ENCODE data around the gene MT1F. TPM values are rescaled to one million over a fixed set of nuclear protein-coding genes. Genes with fewer than 3 reads are reported as not detected.
"Not testable (repeated sequence)": the region's sequence is repeated elsewhere in the genome, so short reads cannot be mapped to it uniquely, and the experiment has no call there.

The MT1F gene
- total RNA-seq, 2 donors from 2014 or later, result 3.3 to 8.8 TPM

- H3K4me1 Mint-ChIP-seq, result peaks cover 10% of the 10 kb centered on the region
- peaks cover 8% of the 10 kb centered on the region for H3K27me3 Mint-ChIP-seq
- H3K27ac Mint-ChIP-seq, result no peak overlapping the region
- peak in 1 of 3 donors; percentile 36 for DNase-seq
- H3K9me3 ChIP-seq (ENCODE audit: control insufficient read depth, low read length, poor library complexity, severe bottlenecking), result no peaks in the 10 kb centered on the region
- H3K4me3 Mint-ChIP-seq, result peak overlapping the region; percentile 84
- peak; percentile 96 for ATAC-seq
- no peaks in the 10 kb centered on the region for H3K36me3 Mint-ChIP-seq (ENCODE audit: low read depth)
These were observed 40.3 kb upstream of the MT1F start for GRCh38 chr16:56617212-56618085.

- DNase-seq (no peak), ATAC-seq (no peak)
- Mint-ChIP-seq H3K27ac (no peak overlapping the region), H3K4me1 (peaks cover 10% of the 10 kb centered on the region), H3K4me3 (no peak overlapping the region), H3K27me3 (peaks cover 8% of the 10 kb centered on the region), H3K36me3 (ENCODE audit: low read depth) (no peaks in the 10 kb centered on the region)
- no peaks in the 10 kb centered on the region for H3K9me3 ChIP-seq (ENCODE audit: control insufficient read depth, low read length, poor library complexity, severe bottlenecking)
These were observed 39.6 kb upstream of the MT1F start for GRCh38 chr16:56618138-56618537.

GRCh38 chr16:56620339-56620897 lies 37.3 kb upstream of the MT1F start:
- Mint-ChIP-seq H3K4me3 (no peak overlapping the region), H3K36me3 (ENCODE audit: low read depth) (no peaks in the 10 kb centered on the region), H3K4me1 (peaks cover 16% of the 10 kb centered on the region), H3K27ac (no peak overlapping the region), H3K27me3 (peaks cover 12% of the 10 kb centered on the region)
- no peaks in the 10 kb centered on the region for H3K9me3 ChIP-seq (ENCODE audit: control insufficient read depth, low read length, poor library complexity, severe bottlenecking)
- no peak for DNase-seq
- ATAC-seq, result no peak

GRCh38 chr16:56621665-56622445 lies 35.9 kb upstream of the MT1F start:
- H3K36me3 Mint-ChIP-seq (ENCODE audit: low read depth); H3K9me3 ChIP-seq (ENCODE audit: control insufficient read depth, low read length, poor library complexity, severe bottlenecking); ATAC-seq; H3K4me3 Mint-ChIP-seq; H3K27ac Mint-ChIP-seq; DNase-seq: not testable (repeated sequence)
- Mint-ChIP-seq H3K4me1 (peaks cover 22% of the 10 kb centered on the region), H3K27me3 (peaks cover 17% of the 10 kb centered on the region)

- ATAC-seq; H3K27ac Mint-ChIP-seq; DNase-seq; H3K9me3 ChIP-seq (ENCODE audit: control insufficient read depth, low read length, poor library complexity, severe bottlenecking); H3K36me3 Mint-ChIP-seq (ENCODE audit: low read depth); H3K4me3 Mint-ChIP-seq: not testable (repeated sequence)
- H3K27me3 Mint-ChIP-seq, result peaks cover 17% of the 10 kb centered on the region
- peaks cover 18% of the 10 kb centered on the region for H3K4me1 Mint-ChIP-seq
These were observed 34.6 kb upstream of the MT1F start for GRCh38 chr16:56623184-56623583.

GRCh38 chr16:56623637-56624036 lies 34.1 kb upstream of the MT1F start:
- H3K9me3 ChIP-seq (ENCODE audit: control insufficient read depth, low read length, poor library complexity, severe bottlenecking), result no peaks in the 10 kb centered on the region
- H3K4me1 Mint-ChIP-seq, result peaks cover 18% of the 10 kb centered on the region
- no peaks in the 10 kb centered on the region for H3K36me3 Mint-ChIP-seq (ENCODE audit: low read depth)
- no peak overlapping the region for H3K27ac Mint-ChIP-seq
- peaks cover 13% of the 10 kb centered on the region for H3K27me3 Mint-ChIP-seq
- ATAC-seq (no peak), DNase-seq (no peak)
- no peak overlapping the region for H3K4me3 Mint-ChIP-seq

- H3K36me3 Mint-ChIP-seq (ENCODE audit: low read depth), result no peaks in the 10 kb centered on the region
- peaks cover 12% of the 10 kb centered on the region for H3K27me3 Mint-ChIP-seq
These were observed 32.4 kb upstream of the MT1F start, which contains the start of gene MT1E for GRCh38 chr16:56625140-56625942. Gene MT1E, plus strand, starts transcription at chr16:56625781. Its CDS starts 71 bp downstream, at chr16:56625852.

GRCh38 chr16:56625943-56626654 lies 31.7 kb upstream of the MT1F start:
- Mint-ChIP-seq H3K36me3 (ENCODE audit: low read depth) (no peaks in the 10 kb centered on the region), H3K4me1 (peaks cover 18% of the 10 kb centered on the region), H3K27ac (no peak overlapping the region), H3K27me3 (peaks cover 20% of the 10 kb centered on the region), H3K4me3 (peak overlapping the region; percentile 95)
- no peaks in the 10 kb centered on the region for H3K9me3 ChIP-seq (ENCODE audit: control insufficient read depth, low read length, poor library complexity, severe bottlenecking)
- ATAC-seq, result peak; percentile 20
- no peak for DNase-seq

More at GRCh38 chr16:56625140-56625942, 32.4 kb upstream of the MT1F start, which contains the start of gene MT1E:
- H3K27ac Mint-ChIP-seq, result peak within 1 kb of the TSS; percentile 24
- H3K4me1 Mint-ChIP-seq, result peaks cover 18% of the 10 kb centered on the region
- ATAC-seq (peak; percentile 96), DNase-seq (peak in 1 of 3 donors; percentile 39)
- no peaks in the 10 kb centered on the region for H3K9me3 ChIP-seq (ENCODE audit: control insufficient read depth, low read length, poor library complexity, severe bottlenecking)
- peak within 1 kb of the TSS; percentile 95 for H3K4me3 Mint-ChIP-seq

GRCh38 chr16:56626685-56627084 lies 31.1 kb upstream of the MT1F start:
- ATAC-seq (no peak), DNase-seq (no peak)
- H3K27ac Mint-ChIP-seq, result no peak overlapping the region
- H3K4me3 Mint-ChIP-seq, result peak overlapping the region; percentile 95
- no peaks in the 10 kb centered on the region for H3K9me3 ChIP-seq (ENCODE audit: control insufficient read depth, low read length, poor library complexity, severe bottlenecking)
- H3K36me3 Mint-ChIP-seq (ENCODE audit: low read depth), result peaks cover under 1% of the 10 kb centered on the region
- peaks cover 26% of the 10 kb centered on the region for H3K27me3 Mint-ChIP-seq
- peaks cover 17% of the 10 kb centered on the region for H3K4me1 Mint-ChIP-seq

- peaks cover 3% of the 10 kb centered on the region for H3K36me3 Mint-ChIP-seq (ENCODE audit: low read depth)
- DNase-seq (no peak), ATAC-seq (no peak)
- H3K27ac Mint-ChIP-seq, result no peak overlapping the region
- peaks cover 42% of the 10 kb centered on the region for H3K27me3 Mint-ChIP-seq
- no peak overlapping the region for H3K4me3 Mint-ChIP-seq
- H3K4me1 Mint-ChIP-seq, result peaks cover 21% of the 10 kb centered on the region
- H3K9me3 ChIP-seq (ENCODE audit: control insufficient read depth, low read length, poor library complexity, severe bottlenecking), result no peaks in the 10 kb centered on the region
These were observed 29.0 kb upstream of the MT1F start for GRCh38 chr16:56628486-56629350.

- ATAC-seq (no peak), DNase-seq (no peak)
- H3K27ac Mint-ChIP-seq, result no peak overlapping the region
- peaks cover 21% of the 10 kb centered on the region for H3K4me1 Mint-ChIP-seq
- H3K4me3 Mint-ChIP-seq, result no peak overlapping the region
- H3K36me3 Mint-ChIP-seq (ENCODE audit: low read depth), result peaks cover 3% of the 10 kb centered on the region
- peaks cover 50% of the 10 kb centered on the region for H3K27me3 Mint-ChIP-seq
- H3K9me3 ChIP-seq (ENCODE audit: control insufficient read depth, low read length, poor library complexity, severe bottlenecking), result no peaks in the 10 kb centered on the region
These were observed 28.2 kb upstream of the MT1F start for GRCh38 chr16:56629531-56629930.
